GM19328 (cell line): ENCODE results near the gene MARCHF9.
"Not testable (repeated sequence)": the region's sequence is repeated elsewhere in the genome, so short reads cannot be mapped to it uniquely, and the experiment has no call there.

Experiments used
- ATAC-seq: cut with Tn5 transposase; IDR thresholded peaks from one replicate; pipeline ENCODE4 v1.9.1; 2021; ENCODE audit warnings: mild to moderate bottlenecking, moderate library complexity; ENCODE audit not compliant: unreplicated experiment

The MARCHF9 gene

GRCh38 chr12:57754411-57755193 is at the start of gene MARCHF9:
MARCHF9 (plus strand) TSS chr12:57755103; CDS start chr12:57755529, 426 bp downstream.
- peak; percentile 35 for ATAC-seq

GRCh38 chr12:57707250-57707649 is 47.7 kb upstream of the MARCHF9 start:
- ATAC-seq, result no peak

GRCh38 chr12:57708296-57708695 is 46.6 kb upstream of the MARCHF9 start:
- ATAC-seq, result no peak

GRCh38 chr12:57712701-57713100 is 42.2 kb upstream of the MARCHF9 start:
- no peak for ATAC-seq

GRCh38 chr12:57713209-57713608 is 41.7 kb upstream of the MARCHF9 start:
- no peak for ATAC-seq

GRCh38 chr12:57715036-57715748 is 39.7 kb upstream of the MARCHF9 start:
- ATAC-seq, result not testable (repeated sequence)

GRCh38 chr12:57715786-57716185 is 39.1 kb upstream of the MARCHF9 start:
- no peak for ATAC-seq

GRCh38 chr12:57716305-57716704 is 38.6 kb upstream of the MARCHF9 start:
- ATAC-seq, result no peak

- no peak for ATAC-seq
These were observed 37.8 kb upstream of the MARCHF9 start for GRCh38 chr12:57717131-57717530.

- ATAC-seq, result no peak
These were observed 36.9 kb upstream of the MARCHF9 start for GRCh38 chr12:57717846-57718640.

- ATAC-seq, result no peak
These were observed 36.0 kb upstream of the MARCHF9 start for GRCh38 chr12:57718641-57719528.

GRCh38 chr12:57719777-57720605 is 34.9 kb upstream of the MARCHF9 start:
- ATAC-seq, result no peak

- no peak for ATAC-seq
These were observed 34.0 kb upstream of the MARCHF9 start for GRCh38 chr12:57720606-57721595.

GRCh38 chr12:57721846-57722608 is 32.9 kb upstream of the MARCHF9 start:
- ATAC-seq, result not testable (repeated sequence)

- no peak for ATAC-seq
These were observed 31.9 kb upstream of the MARCHF9 start for GRCh38 chr12:57722716-57723629.

GRCh38 chr12:57723630-57723962 is 31.3 kb upstream of the MARCHF9 start:
- ATAC-seq, result no peak
